ENCODE measurements around the gene TMEM132E.

- TF ChIP-seq, protein P1, sequence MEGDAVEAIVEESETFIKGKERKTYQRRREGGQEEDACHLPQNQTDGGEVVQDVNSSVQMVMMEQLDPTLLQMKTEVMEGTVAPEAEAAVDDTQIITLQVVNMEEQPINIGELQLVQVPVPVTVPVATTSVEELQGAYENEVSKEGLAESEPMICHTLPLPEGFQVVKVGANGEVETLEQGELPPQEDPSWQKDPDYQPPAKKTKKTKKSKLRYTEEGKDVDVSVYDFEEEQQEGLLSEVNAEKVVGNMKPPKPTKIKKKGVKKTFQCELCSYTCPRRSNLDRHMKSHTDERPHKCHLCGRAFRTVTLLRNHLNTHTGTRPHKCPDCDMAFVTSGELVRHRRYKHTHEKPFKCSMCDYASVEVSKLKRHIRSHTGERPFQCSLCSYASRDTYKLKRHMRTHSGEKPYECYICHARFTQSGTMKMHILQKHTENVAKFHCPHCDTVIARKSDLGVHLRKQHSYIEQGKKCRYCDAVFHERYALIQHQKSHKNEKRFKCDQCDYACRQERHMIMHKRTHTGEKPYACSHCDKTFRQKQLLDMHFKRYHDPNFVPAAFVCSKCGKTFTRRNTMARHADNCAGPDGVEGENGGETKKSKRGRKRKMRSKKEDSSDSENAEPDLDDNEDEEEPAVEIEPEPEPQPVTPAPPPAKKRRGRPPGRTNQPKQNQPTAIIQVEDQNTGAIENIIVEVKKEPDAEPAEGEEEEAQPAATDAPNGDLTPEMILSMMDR (IDR thresholded peaks at IDR 0.05; ENCODE audit: insufficient read depth, low read length): no peak
- TF ChIP-seq, protein P2, sequence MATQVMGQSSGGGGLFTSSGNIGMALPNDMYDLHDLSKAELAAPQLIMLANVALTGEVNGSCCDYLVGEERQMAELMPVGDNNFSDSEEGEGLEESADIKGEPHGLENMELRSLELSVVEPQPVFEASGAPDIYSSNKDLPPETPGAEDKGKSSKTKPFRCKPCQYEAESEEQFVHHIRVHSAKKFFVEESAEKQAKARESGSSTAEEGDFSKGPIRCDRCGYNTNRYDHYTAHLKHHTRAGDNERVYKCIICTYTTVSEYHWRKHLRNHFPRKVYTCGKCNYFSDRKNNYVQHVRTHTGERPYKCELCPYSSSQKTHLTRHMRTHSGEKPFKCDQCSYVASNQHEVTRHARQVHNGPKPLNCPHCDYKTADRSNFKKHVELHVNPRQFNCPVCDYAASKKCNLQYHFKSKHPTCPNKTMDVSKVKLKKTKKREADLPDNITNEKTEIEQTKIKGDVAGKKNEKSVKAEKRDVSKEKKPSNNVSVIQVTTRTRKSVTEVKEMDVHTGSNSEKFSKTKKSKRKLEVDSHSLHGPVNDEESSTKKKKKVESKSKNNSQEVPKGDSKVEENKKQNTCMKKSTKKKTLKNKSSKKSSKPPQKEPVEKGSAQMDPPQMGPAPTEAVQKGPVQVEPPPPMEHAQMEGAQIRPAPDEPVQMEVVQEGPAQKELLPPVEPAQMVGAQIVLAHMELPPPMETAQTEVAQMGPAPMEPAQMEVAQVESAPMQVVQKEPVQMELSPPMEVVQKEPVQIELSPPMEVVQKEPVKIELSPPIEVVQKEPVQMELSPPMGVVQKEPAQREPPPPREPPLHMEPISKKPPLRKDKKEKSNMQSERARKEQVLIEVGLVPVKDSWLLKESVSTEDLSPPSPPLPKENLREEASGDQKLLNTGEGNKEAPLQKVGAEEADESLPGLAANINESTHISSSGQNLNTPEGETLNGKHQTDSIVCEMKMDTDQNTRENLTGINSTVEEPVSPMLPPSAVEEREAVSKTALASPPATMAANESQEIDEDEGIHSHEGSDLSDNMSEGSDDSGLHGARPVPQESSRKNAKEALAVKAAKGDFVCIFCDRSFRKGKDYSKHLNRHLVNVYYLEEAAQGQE (IDR thresholded peaks at IDR 0.05; ENCODE audit: insufficient replicate concordance, low read depth): no peak
Measured at GRCh38 chr17:34581446-34582184, 2.2 kb downstream of the TMEM132E start.

Measured in HL-60 (cell line).